C4-2B (cell line): ENCODE data around the gene NRAS.

Experiments used
- CTCF ChIP-seq: fragments of 450-650 bp; conservative IDR thresholded peaks from 2 replicates; pipeline ENCODE4 v1.5.1; 2017; ENCODE audit warnings: mild to moderate bottlenecking
- ZFX ChIP-seq: fragments of 450-650 bp; IDR thresholded peaks from 2 replicates; pipeline ENCODE4 v1.6.1; 2017

GRCh38 chr1:114694540-114695310 is 21.8 kb downstream of the NRAS start:
- TF ChIP-seq CTCF = no peak
- no peak for TF ChIP-seq ZFX
